Testis (tissue), 2 donors: ENCODE data around the gene KRT28.

ENCODE experiments used
- CTCF ChIP-seq, 3 experiments: fragments of 450-650 bp in 2 of 3; fragments of 200-600 bp in 1 of 3; sonication (generic) in 1 of 3; IDR thresholded peaks; one replicate each; pipeline ENCODE4 v1.5.1; 2016 to 2019; ENCODE audit warnings: antibody characterized with exemption in 3 of 3, mild to moderate bottlenecking in 2 of 3, moderate library complexity in 1 of 3
- POLR2A ChIP-seq: fragments of 450-650 bp; IDR thresholded peaks from one replicate; pipeline ENCODE4 v1.6.1; 2017; ENCODE audit warnings: antibody characterized with exemption, mild to moderate bottlenecking, moderate library complexity

- TF ChIP-seq CTCF (IDR thresholded peaks at IDR 0.05), result no peak
- TF ChIP-seq POLR2A, result no peak
These were observed 10.7 kb upstream of the KRT28 start for GRCh38 chr17:40810494-40810893.
